ENCODE measurements around the gene DHRSX.
"Not testable (repeated sequence)": the region's sequence is repeated elsewhere in the genome, so short reads cannot be mapped to it uniquely, and the experiment has no call there.

Gene DHRSX

GRCh38 chrX:2474963-2475726 lies 25.6 kb downstream of the DHRSX start:
- no peak for DNase-seq (ENCODE audit: low read depth in 2 of 2)

DNA sequence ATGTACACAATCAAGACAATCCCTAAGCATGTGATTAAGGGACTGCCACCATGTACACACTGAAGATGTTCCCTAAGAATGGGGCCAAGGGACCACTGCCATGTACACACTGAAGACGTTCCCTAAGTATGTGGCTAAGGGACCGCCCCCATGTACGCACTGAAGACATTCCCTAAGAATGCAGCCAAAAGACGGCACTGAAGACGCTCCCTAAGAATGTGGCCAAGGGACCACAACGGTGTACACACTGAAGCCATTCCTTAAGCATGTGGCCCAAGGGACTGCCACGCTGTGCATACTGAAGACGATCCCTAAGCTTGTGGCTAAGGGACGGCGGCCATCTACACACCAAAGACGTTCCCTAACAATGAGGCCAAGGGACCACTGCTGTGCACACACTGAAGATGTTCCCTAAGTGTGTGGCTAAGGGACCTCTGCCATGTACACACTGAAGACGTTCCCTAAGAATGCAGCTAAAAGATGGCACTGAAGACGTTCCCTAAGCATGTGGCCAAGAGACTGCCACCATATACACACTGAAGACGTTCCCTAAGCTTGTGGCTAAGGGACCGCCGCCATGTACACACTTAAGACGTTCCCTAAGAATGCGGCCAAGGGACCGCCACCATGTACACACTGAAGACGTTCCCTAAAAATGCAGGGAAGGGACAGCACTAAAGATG lies 26.4 kb downstream of the DHRSX start:
- DNase-seq (ENCODE audit: low read depth in 2 of 2): no peak

- not testable (repeated sequence) for DNase-seq (ENCODE audit: low read depth in 2 of 2)
Observed at GRCh38 chrX:2473064-2473463, 27.7 kb downstream of the DHRSX start.

DNA sequence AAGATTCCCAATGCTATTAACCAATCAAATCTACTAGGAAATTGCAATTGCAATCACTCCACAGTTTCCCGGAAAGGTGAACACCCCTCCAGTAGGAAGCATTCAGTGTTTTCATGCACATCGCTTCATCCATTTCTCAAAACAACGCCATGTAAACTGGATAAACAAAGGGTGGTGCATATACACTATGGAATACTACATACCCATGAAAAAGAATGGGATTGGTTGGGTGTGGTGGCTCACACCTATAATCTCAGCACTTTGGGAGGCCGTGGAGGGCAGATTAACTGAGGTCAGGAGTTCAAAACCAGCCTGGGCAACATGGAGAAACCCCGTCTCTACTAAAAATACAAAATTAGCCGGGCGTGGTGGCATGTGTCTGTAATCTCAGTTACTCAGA lies 29.1 kb downstream of the DHRSX start:
- DNase-seq (ENCODE audit: low read depth in 2 of 2): no peak

DNA sequence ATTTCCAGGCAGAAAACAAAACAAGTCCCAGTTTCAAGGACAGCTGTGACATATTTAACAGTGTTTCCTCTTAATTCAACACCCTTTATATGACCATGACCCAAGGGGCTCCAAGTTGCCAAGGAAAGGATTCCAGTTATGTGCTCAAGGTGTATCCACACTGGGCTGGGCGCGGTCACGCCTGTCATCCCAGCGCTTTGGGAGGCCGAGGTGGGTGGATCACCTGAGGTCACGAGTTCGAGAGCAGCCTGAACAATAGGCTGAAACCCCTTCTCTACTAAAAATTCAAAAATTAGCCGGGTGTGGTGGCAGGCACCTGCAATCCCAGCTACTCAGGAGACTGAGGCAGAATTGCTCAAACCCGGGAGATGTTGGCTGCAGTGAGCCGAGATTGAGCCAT lies 29.6 kb downstream of the DHRSX start:
- not testable (repeated sequence) for DNase-seq (ENCODE audit: low read depth in 2 of 2)

- not testable (repeated sequence) for DNase-seq (ENCODE audit: low read depth in 2 of 2)
Observed at GRCh38 chrX:2469852-2470251, 30.9 kb downstream of the DHRSX start.

DNA sequence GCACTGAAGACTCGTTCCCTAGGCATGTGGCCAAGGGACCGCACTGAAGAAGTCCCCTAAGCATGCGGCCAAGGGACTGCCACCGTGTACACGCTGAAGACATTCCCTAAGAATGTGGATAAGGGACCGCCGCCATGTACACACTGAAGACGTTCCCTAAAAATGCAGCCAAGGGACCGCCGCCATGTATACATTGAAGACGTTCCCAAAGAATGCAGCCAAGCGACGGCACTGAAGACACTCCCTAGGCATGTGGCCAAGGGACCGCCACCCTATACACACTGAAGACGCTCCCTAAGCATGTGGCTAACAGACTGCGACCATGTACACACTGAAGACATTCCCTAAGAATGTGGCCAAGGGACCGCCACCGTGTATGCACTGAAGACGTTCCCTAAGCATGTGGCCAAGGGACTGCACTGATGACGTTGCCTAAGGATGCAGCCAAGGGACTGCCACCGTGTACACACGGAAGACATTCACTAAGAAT lies 31.5 kb downstream of the DHRSX start:
- no peak for DNase-seq (ENCODE audit: low read depth in 2 of 2)

- DNase-seq (ENCODE audit: low read depth in 2 of 2): no peak
Observed at GRCh38 chrX:2468261-2469195, 32.2 kb downstream of the DHRSX start.

- no peak for DNase-seq (ENCODE audit: low read depth in 2 of 2)
Observed at GRCh38 chrX:2466876-2467656, 33.7 kb downstream of the DHRSX start.

DNA sequence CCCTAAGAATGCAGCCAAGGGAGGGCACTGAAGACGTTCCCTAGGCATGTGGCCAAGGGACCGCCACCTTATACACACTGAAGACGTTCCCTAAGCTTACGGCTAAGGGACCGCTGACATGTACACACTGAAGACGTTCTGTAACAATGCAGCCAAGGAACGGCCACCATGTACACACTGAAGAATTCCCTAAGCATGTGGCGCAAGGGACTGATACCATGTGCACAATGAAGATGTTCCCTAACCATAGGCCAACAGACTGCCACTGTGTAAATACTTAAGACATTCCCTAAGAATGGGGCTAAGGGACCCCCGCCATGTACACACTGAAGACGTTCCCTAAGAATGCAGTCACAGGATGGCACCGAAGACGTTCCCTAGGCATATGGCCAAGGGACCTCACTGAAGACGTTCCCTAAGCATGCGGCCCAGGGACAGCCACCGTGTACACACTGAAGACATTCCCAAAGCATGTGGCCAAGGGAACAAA lies 36.1 kb downstream of the DHRSX start:
- no peak for DNase-seq (ENCODE audit: low read depth in 2 of 2)

- DNase-seq (ENCODE audit: low read depth in 2 of 2): no peak
Observed at GRCh38 chrX:2463973-2464676, 36.7 kb downstream of the DHRSX start.

DNA sequence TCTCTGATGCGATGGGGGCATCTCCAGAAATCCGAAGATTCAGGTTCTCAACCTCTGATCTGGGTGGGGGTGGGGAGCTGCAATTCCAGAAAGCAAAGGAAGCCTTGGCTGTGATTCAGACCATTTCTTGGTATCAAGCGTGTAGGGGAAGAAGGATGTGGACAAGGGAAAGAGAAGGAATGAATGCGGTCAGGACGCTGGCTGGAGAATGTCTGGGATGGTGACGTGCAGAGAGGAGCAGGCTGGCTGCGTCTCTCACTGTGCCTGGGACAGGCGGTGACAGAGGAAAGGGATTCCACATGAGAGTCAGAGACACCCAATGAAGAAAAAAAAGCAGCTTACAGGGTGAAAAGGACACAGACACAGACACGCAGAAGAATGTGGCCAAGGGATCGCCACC lies 37.3 kb downstream of the DHRSX start:
- DNase-seq (ENCODE audit: low read depth in 2 of 2): not testable (repeated sequence)

- no peak for DNase-seq (ENCODE audit: low read depth in 2 of 2)
Observed at GRCh38 chrX:2462780-2463179, 38.0 kb downstream of the DHRSX start.

DNA sequence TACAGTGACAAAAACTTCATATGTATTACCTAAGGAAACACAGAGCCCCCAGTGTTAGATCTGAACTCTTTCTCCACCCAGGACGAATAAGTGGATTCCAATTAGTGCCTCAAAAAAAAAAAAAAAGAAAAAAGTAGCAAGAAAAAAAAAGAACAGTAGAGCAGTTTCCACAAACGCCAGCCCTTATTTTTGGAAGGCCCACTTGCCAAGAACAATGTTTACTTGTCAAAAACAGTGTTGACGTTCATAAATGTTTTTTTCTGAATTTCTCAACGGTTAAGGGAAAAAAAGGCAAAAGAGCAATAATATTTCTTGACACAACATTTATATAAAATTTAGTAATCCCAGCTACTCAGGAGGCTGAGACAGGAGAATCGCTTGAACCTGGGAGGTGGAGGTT lies 38.7 kb downstream of the DHRSX start:
- no peak for DNase-seq (ENCODE audit: low read depth in 2 of 2)

DNA sequence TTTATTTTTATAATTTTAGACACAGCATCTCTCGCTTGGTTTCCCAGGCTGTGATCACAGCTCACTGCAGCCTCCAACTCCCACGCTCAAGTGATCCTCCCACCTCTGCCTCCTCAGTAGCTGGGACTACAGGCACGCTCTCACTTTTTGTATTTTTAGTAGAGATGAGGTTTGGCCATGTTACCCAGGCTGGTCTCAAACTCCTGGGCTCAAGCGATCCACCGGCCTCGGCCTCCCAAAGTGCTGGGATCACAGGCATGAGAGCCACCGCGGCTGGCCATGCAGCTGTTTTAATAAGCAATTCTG lies 39.1 kb downstream of the DHRSX start:
- no peak for DNase-seq (ENCODE audit: low read depth in 2 of 2)

DNA sequence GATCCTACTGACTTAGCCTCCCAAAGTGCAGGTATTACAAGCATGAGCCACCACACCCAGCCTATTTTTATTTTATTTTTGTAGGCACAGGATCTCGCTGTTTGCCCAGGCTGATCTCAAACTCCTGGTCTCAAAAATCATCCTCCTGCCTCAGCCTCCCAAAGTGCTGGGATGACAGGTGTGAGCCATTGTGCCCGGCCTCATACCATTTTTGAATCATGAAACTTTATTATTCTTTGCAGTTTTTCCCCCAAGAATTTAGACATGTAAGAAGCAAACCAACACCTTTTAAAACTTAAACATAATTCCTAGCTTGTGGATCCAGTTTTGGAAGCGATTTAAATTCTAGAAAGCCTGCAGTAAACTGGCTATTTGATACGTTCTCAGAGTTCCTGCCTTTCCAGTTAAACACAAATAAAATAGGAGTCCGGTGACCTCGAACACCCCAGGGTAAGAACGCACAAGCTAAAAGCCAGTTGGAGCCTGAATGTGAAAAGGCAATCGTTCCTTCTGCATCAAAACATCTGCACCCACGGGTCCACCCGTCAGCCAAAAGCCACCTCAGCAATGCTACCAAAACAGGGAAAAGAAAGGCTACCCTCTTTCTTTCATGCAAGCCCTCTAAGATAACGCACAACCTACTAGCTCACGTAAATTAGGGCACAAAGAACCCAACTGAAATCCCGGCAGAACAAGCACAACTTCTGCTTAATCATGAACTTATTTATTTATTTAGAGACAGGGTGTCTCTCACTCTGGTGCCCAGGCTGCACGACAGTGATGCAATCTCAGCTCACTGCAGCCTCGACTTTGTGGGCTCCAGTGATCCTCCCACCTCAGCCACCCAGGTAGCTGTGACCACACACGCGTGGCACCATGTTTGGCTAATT lies 39.7 kb downstream of the DHRSX start:
- DNase-seq (ENCODE audit: low read depth in 2 of 2): not testable (repeated sequence)

DNA sequence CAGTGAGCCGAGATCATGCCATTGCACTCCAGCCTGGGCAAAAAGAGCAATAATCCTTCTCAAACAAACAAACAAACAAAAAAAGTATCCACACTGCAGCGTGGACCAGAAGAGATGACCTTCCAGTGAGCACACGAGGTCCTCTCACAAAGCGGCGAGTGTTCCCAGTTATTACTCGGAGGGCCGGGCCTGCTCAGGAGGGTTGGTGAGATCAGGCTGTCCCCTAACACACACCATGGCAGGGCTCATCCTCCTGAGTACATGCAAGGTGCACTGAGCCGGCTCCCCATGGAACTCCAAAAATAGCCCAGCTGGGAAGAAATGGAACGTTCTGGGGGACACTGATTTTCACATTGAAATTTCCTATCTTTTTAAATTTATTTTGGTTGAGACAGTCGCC lies 40.7 kb downstream of the DHRSX start:
- not testable (repeated sequence) for DNase-seq (ENCODE audit: low read depth in 2 of 2)

GRCh38 chrX:2458309-2458708 lies 42.5 kb downstream of the DHRSX start:
- DNase-seq (ENCODE audit: low read depth in 2 of 2): no peak

DNA sequence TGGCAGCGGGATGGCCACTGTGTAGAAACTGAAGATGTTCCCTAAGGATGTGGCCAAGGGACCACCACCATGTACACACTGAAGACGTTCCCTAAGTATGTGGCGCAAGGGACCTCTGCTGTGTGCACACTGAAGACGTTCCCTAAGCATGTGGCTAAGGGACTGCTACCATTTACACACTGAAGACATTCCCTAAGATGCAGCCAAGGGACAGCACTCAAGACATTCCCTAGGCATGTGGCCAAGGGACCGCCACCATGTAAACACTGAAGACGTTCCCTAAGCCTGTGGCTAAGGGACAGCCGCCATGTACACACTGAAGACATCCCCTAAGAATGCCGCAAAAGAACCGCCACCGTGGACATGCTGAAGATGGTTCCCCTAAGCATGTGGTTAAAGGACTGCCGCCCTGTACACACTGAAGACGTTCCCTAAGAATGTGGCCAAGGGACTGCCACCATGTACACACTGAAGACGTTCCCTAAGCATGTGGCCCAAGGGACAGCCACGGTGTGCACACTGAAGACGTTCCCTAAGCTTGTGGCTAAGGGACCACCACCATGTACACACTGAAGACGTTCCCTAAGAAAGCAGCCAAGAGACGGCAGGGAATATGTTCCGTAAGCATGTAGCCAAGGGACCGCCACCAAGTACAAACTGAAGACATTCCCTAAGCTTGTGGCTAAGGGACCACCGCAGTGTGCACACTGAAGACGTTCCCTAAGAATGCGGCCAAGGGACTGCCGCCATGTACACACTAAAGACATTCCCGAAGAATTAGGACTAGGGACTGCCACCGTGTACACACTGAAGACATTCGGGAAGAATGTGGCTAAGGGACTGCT lies 43.3 kb downstream of the DHRSX start:
- DNase-seq (ENCODE audit: low read depth in 2 of 2): no peak

Measured in stimulated activated CD8-positive, alpha-beta memory T cell treated with anti-CD3 and anti-CD28 coated beads, Interleukin-7, amount 100 ng/mL, for 4 hours (primary cell).